Activated T-cell treated with anti-CD3 and anti-CD28 coated beads, Interleukin-2, amount 50 U/mL, for 48 hours (primary cell): ENCODE results near the gene KCNJ12.
A peak's percentile ranks its signal among the peaks of the same experiment; 100 is the strongest.
"Not testable (repeated sequence)": the region's sequence is repeated elsewhere in the genome, so short reads cannot be mapped to it uniquely, and the experiment has no call there.

Experiments
- DNase-seq, 2 experiments: peaks; one replicate each; pipeline ENCODE4 v3.0.0-alpha.2; 2020

KCNJ12 gene

GRCh38 chr17:21408766-21409300 is 32.7 kb downstream of the KCNJ12 start:
- not testable (repeated sequence) for DNase-seq

GRCh38 chr17:21409388-21409787 is 33.2 kb downstream of the KCNJ12 start:
- not testable (repeated sequence) for DNase-seq

- DNase-seq, result not testable (repeated sequence)
Measured at GRCh38 chr17:21409971-21410370, 33.8 kb downstream of the KCNJ12 start.

- not testable (repeated sequence) for DNase-seq
Measured at GRCh38 chr17:21410371-21410770, 34.2 kb downstream of the KCNJ12 start.

- not testable (repeated sequence) for DNase-seq
Measured at GRCh38 chr17:21410906-21411678, 34.9 kb downstream of the KCNJ12 start.

GRCh38 chr17:21411679-21412205 is 35.6 kb downstream of the KCNJ12 start:
- DNase-seq, result not testable (repeated sequence)

- not testable (repeated sequence) for DNase-seq
Measured at GRCh38 chr17:21412207-21412681, 36.1 kb downstream of the KCNJ12 start.

- not testable (repeated sequence) for DNase-seq
Measured at GRCh38 chr17:21413570-21414279, 37.6 kb downstream of the KCNJ12 start.

GRCh38 chr17:21414616-21415015 is 38.5 kb downstream of the KCNJ12 start:
- DNase-seq, result not testable (repeated sequence)

GRCh38 chr17:21415166-21415990 is 39.2 kb downstream of the KCNJ12 start:
- DNase-seq, result not testable (repeated sequence)

GRCh38 chr17:21416471-21416981 is 40.4 kb downstream of the KCNJ12 start:
- DNase-seq, result not testable (repeated sequence)

GRCh38 chr17:21417349-21417748 is 41.2 kb downstream of the KCNJ12 start:
- DNase-seq, result not testable (repeated sequence)

GRCh38 chr17:21417921-21418320 is 41.8 kb downstream of the KCNJ12 start:
- DNase-seq, result no peak

- DNase-seq, result peak in 1 of 2 experiments; percentile 30
Measured at GRCh38 chr17:21418446-21419298, 42.5 kb downstream of the KCNJ12 start.

GRCh38 chr17:21419299-21420239 is 43.4 kb downstream of the KCNJ12 start:
- peak; percentile 38 to 41 for DNase-seq

GRCh38 chr17:21420503-21421090 is 44.4 kb downstream of the KCNJ12 start:
- not testable (repeated sequence) for DNase-seq

- DNase-seq, result not testable (repeated sequence)
Measured at GRCh38 chr17:21421421-21422310, 45.5 kb downstream of the KCNJ12 start.
